NT2/D1 (cell line): ENCODE results near the gene BCCIP.

ENCODE experiments used
- SUZ12 ChIP-seq: IDR thresholded peaks from 2 replicates; pipeline ENCODE4 v1.6.1; 2011; ENCODE audit not compliant: insufficient read length, insufficient read depth; ENCODE audit errors: extremely low read depth
- YY1 ChIP-seq: IDR thresholded peaks from 2 replicates; pipeline ENCODE4 v1.6.1; 2011; ENCODE audit not compliant: insufficient read length, insufficient read depth
- ZNF274 ChIP-seq: IDR thresholded peaks from 2 replicates; pipeline ENCODE4 v1.6.1; 2011; ENCODE audit warnings: mild to moderate bottlenecking, low read depth, low read length

DNA sequence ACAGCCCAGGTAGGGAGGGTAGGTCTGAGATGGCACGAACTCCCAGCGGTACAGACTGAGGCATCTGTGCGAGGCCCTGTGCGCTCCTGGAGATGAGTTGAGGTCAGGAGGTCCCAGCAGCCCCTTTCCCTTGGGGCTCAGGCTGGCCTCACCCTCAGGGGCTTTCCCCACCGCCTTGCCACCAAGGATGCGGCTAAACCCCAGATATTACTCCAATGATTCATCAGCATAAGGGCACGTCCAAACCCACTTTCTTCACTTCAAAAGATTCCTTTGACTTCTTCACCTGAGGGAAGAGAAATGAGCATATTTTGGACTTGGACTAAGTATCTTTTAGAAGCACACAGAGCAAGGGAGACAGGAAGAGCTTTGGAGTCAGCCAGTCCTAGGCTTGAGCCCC, 20.6 kb upstream of the BCCIP start:
- TF ChIP-seq SUZ12 (no peak), ZNF274 (no peak), YY1 (no peak)
